ENCODE data around the gene ABL1. TPM values are rescaled to one million over a fixed set of nuclear protein-coding genes. Genes with fewer than 3 reads are reported as not detected.
A peak's percentile ranks its signal among the peaks of the same experiment; 100 is the strongest.

Gene ABL1
- polyA plus RNA-seq, 3 donors: 4.5 to 14.5 (median 8.0) TPM

GRCh38 chr9:130823435-130823834 lies 11.6 kb upstream of the ABL1 start:
- Histone ChIP-seq H2AFZ (ENCODE audit: insufficient read depth, low read depth, low read length, poor library complexity, severe bottlenecking) (no peak overlapping the region), H3K4me3 (replicated peaks in 1 of 3; ENCODE audit: low read depth in 2 of 3, low read length in 3 of 3) (no peak overlapping the region), H3K4me2 (replicated peaks; ENCODE audit: extremely low read depth, low read length, poor library complexity, severe bottlenecking) (no peak overlapping the region), H3K79me2 (ENCODE audit: insufficient read depth, low read length) (no peaks in the 10 kb centered on the region), H3K9me3 (replicated peaks in 1 of 2; ENCODE audit: control insufficient read depth in 1 of 2, insufficient read depth in 1 of 2, low read length in 2 of 2) (peaks cover 0 to 4% of the 10 kb centered on the region in 2 donors), H3K36me3 (replicated peaks in 1 of 2; ENCODE audit: control insufficient read depth in 1 of 2, insufficient read depth in 2 of 2, low read length in 2 of 2) (no peaks in the 10 kb centered on the region), H3K27ac (ENCODE audit: low read depth in 1 of 2, low read length in 2 of 2) (no peak overlapping the region), H3K9ac (ENCODE audit: insufficient read depth, low read length, poor library complexity, severe bottlenecking) (no peak overlapping the region), H3K27me3 (ENCODE audit: control insufficient read depth in 2 of 2, insufficient read depth in 2 of 2, low read length in 2 of 2) (no peaks in the 10 kb centered on the region), H4K20me1 (ENCODE audit: insufficient read depth, low read length) (peaks cover 23% of the 10 kb centered on the region), H3K4me1 (ENCODE audit: control insufficient read depth in 1 of 2, insufficient read depth in 2 of 2, low read length in 2 of 2) (no peaks in the 10 kb centered on the region)
- H3K36me3 Mint-ChIP-seq: peaks cover 2 to 5% of the 10 kb centered on the region in 2 donors
- H3K27ac Mint-ChIP-seq: no peak overlapping the region
- WGBS (ENCODE audit: insufficient coverage): 100% methylated on average over 3 of the region's 6 CpGs
- peaks cover 0 to 2% (median 2%) of the 10 kb centered on the region in 3 donors for H3K27me3 Mint-ChIP-seq (ENCODE audit: low read depth in 3 of 3)
- TF ChIP-seq, protein P1, sequence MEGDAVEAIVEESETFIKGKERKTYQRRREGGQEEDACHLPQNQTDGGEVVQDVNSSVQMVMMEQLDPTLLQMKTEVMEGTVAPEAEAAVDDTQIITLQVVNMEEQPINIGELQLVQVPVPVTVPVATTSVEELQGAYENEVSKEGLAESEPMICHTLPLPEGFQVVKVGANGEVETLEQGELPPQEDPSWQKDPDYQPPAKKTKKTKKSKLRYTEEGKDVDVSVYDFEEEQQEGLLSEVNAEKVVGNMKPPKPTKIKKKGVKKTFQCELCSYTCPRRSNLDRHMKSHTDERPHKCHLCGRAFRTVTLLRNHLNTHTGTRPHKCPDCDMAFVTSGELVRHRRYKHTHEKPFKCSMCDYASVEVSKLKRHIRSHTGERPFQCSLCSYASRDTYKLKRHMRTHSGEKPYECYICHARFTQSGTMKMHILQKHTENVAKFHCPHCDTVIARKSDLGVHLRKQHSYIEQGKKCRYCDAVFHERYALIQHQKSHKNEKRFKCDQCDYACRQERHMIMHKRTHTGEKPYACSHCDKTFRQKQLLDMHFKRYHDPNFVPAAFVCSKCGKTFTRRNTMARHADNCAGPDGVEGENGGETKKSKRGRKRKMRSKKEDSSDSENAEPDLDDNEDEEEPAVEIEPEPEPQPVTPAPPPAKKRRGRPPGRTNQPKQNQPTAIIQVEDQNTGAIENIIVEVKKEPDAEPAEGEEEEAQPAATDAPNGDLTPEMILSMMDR (IDR thresholded peaks at IDR 0.05): no peak
- H3K9me3 Mint-ChIP-seq: peaks cover 0 to 3% (median 1%) of the 10 kb centered on the region in 7 donors
- DNase-seq: no peak
- intact Hi-C loops (cut with micrococcal nuclease): no loop called here
- peaks cover 8% of the 10 kb centered on the region for H3K4me1 Mint-ChIP-seq
- H3K4me3 Mint-ChIP-seq: no peak overlapping the region

- no peak for DNase-seq
- H3K9me3 Mint-ChIP-seq: peaks cover 0 to 8% (median 7%) of the 10 kb centered on the region in 7 donors
- Histone ChIP-seq H3K4me1 (ENCODE audit: control insufficient read depth in 1 of 2, insufficient read depth in 2 of 2, low read length in 2 of 2) (no peaks in the 10 kb centered on the region), H4K20me1 (ENCODE audit: insufficient read depth, low read length) (peaks cover 21% of the 10 kb centered on the region), H3K9me3 (replicated peaks in 1 of 2; ENCODE audit: control insufficient read depth in 1 of 2, insufficient read depth in 1 of 2, low read length in 2 of 2) (peaks cover 0 to 5% of the 10 kb centered on the region in 2 donors), H2AFZ (ENCODE audit: insufficient read depth, low read depth, low read length, poor library complexity, severe bottlenecking) (no peak overlapping the region), H3K36me3 (replicated peaks in 1 of 2; ENCODE audit: control insufficient read depth in 1 of 2, insufficient read depth in 2 of 2, low read length in 2 of 2) (no peaks in the 10 kb centered on the region), H3K27me3 (ENCODE audit: control insufficient read depth in 2 of 2, insufficient read depth in 2 of 2, low read length in 2 of 2) (no peaks in the 10 kb centered on the region), H3K4me2 (replicated peaks; ENCODE audit: extremely low read depth, low read length, poor library complexity, severe bottlenecking) (no peak overlapping the region), H3K9ac (ENCODE audit: insufficient read depth, low read length, poor library complexity, severe bottlenecking) (no peak overlapping the region), H3K27ac (ENCODE audit: low read depth in 1 of 2, low read length in 2 of 2) (no peak overlapping the region), H3K79me2 (ENCODE audit: insufficient read depth, low read length) (no peaks in the 10 kb centered on the region), H3K4me3 (replicated peaks in 1 of 3; ENCODE audit: low read depth in 2 of 3, low read length in 3 of 3) (no peak overlapping the region)
- WGBS (ENCODE audit: insufficient coverage): 86% methylated on average over 1 of the region's 2 CpGs
- TF ChIP-seq, protein P1 (IDR thresholded peaks at IDR 0.05): no peak
- H3K4me3 Mint-ChIP-seq: no peak overlapping the region
- peaks cover 4 to 8% of the 10 kb centered on the region in 2 donors for H3K36me3 Mint-ChIP-seq
- peaks cover 8% of the 10 kb centered on the region for H3K4me1 Mint-ChIP-seq
- H3K27ac Mint-ChIP-seq: peak overlapping the region in 1 of 7 donors; percentile 26
- intact Hi-C loops (cut with micrococcal nuclease): no loop called here
- peaks cover 0 to 2% (median 2%) of the 10 kb centered on the region in 3 donors for H3K27me3 Mint-ChIP-seq (ENCODE audit: low read depth in 3 of 3)
Measured at GRCh38 chr9:130824079-130824478, 11.0 kb upstream of the ABL1 start.
